GM21367 (cell line): ENCODE measurements around the gene MAGI1.
"Not testable (repeated sequence)": the region's sequence is repeated elsewhere in the genome, so short reads cannot be mapped to it uniquely, and the experiment has no call there.

Source experiments
- ATAC-seq: cut with Tn5 transposase; IDR thresholded peaks from one replicate; pipeline ENCODE4 v1.9.1; 2021; ENCODE audit not compliant: unreplicated experiment

The MAGI1 gene

DNA sequence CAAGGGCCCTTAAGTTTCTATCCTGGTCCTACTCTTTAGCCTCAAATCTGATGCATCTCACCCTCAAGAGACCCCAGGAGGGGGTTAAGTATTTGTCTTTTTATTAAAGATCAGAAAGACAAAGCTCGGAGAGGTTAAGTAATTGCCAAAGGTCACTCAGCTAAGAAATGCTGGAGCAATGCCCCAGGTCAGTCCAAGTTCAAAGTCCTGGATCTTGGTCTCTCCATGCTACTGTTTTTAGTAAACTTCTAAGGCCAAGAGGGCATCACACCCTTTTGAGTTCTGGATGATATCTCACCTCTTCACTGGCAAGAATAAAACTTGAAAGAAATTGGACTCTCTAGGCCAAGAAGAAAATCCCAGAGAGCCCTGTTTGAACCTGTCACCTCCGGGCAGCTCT is 488.6 kb downstream of the MAGI1 start:
- no peak for ATAC-seq

DNA sequence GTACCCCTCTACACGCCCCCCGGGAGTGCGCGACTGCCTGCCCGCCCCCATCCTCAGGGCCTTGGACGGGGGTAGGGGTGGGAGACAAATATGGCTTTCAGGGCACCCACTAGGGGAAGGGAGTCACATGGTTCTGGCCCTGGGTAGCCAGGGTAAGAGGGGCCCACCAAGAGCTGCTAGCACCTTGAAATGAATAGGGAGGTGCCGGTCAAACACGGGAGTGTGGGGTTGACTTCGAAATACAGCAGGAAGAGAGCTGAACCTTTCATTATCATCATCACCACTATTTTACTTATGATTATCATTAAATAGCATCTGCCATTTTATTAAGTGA is 489.1 kb downstream of the MAGI1 start:
- no peak for ATAC-seq

DNA sequence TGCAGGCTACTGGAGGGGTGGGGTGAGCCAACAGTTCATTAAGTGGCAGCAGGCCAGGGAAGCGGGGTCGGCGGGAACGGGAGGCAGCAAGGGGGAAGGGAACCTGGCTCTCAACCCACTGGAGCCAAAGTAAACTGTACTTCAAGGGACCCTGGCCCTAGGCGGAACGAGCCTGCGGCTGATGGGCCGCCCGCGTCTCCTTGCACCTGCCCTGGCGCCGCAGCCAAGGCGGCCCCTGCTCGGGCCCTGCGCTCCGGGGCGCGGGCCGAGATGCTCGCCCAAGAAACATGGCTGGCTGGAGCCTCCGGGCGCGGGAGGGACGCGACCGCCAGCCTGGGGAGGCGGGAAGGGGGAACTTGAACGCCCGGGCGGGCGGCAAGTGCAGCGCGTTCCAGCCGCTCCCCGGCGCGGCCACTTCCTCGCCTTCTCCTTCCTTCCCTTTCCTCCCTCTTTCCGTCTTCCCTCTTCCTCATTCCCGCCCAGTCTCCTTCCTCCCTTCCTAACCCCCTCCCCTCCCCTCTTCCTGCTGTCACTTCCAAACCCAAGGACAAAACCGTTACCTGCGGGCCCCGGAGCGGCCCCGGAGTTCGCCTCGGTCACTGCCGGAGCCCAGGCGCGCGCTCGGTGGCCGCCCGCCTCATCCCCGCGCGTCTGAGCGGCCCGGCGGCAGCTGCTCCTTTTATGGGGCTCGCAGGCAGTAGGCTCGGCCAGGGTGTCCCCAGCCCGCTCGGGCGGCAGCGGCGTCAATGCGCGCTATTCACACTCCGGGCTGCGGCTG is 489.7 kb downstream of the MAGI1 start:
- ATAC-seq, result no peak

DNA sequence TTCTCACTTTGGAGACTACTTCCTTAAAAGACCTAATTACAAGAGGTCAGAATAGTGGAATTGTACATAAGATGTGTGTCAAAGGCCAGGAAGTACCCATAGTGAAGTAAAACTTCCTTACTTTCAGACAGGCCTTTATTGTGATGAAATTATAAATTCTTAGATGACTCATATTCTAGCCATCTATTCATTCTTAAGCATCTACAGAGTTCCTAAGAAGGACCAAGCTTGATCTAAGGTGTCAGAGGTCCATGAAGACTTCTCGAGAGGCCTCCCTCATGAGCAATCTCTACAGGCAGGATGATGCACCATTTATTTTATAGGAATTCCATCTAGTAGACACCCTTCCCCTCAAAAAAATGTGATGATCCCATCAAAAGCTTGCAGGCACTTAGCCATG is 493.3 kb downstream of the MAGI1 start:
- ATAC-seq, result no peak

DNA sequence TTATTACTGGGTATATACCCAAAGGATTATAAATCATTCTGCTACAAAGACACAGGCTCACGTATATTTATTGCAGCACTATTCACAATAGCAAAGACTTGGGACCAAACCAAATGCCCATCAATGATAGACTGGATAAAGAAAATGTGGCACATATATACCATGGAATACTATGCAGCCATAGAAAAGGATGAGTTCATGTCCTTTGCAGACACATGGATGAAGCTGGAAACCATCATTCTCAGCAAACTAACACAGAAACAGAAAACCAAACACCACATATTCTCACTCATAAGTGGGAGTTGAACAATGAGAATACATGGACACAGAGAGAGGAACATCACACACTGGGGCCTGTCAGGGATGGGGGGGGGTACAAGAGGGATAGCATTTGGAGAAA is 495.3 kb downstream of the MAGI1 start:
- ATAC-seq, result not testable (repeated sequence)

DNA sequence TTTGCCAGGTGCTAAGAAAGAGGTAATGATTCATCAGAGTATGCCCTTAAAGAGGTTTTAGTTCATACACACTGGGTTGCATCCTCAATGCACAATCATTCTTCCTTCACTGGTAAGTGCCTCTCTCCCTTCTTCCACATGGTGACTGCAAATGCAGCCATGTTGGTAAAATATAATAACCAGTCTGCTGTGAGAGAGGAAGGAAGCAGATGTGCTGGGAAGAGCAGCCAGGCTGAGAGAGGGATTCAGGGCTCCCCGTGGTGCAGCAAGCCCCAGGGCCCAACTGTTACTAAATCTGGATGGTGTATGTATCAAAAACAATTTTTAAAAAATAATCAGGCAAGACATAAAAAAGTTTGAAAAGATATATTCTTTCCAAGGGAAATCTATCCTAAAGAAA is 498.1 kb downstream of the MAGI1 start:
- no peak for ATAC-seq

DNA sequence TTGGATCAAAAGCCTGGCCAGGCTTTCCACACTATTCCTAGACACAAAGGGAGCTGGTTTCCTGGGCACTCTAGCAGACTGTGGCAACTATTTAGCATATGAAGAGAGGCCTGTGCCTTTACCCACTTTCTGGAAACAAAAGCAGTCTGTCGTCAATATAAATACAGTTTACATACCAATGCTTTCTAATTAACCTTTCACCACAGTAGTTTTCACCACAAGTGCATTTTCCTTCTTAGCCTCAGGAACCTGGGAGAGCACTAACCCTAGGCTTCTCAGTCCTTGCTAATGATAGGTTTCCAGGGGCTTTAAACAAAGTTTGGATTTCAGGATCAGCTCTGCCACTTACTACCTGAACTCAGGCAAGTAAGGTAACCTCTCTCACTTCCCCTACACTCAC is 499.1 kb downstream of the MAGI1 start:
- ATAC-seq, result no peak

DNA sequence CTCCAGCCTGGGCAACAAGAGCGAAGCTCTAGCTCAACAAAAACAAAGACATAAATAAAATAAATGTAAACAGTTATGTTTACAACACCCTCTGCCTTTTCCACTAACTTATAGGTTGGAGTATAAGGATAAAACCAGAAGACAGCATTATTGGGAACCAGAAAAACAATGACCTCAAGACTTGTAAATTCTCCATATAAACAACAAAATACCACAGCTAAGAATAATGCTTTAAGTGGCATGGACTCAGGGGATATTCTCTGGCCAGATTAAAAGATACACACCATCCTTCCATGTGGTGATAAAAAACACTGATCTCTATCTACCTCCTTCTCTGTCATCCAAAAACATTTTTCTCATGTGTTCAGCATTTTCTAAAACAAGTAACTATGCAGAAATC is 500.6 kb downstream of the MAGI1 start:
- no peak for ATAC-seq

DNA sequence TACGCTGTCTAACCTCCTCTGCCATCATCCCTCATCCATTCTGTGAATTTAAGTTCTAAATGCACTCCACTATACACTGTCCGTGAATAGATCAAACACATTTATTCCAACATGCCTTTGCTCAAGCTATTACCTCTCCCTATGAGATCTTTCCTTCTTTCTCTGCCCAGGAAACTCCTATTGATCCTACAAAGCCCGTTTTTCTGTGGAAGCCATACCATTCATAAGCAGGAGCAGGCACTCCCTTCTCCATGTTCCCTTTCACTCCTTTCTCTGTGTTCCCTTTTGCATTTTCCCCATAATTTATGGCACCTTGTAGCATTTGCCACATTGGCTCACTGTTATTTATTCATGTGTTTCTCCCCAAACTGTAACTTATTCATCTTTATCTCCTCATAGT is 501.6 kb downstream of the MAGI1 start:
- ATAC-seq, result no peak

DNA sequence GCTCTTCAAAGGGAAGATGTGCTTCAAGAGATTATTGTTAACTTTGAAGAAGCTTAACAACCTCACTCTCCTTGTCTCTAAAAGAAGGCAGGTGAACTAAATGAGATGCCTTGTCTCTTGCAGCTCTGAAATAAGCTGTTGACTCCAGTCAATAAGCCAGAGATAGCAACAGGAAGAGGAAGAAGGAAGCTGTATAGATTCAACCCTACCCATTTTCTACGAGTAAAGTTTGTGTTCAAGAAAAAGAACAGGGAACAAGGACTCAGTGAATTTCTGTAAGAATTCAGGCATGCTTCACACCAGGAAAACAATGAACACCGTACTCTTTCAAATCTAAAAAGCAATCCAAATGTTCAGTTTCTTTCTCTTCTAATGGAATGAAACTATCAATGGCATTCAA is 503.5 kb downstream of the MAGI1 start:
- no peak for ATAC-seq

DNA sequence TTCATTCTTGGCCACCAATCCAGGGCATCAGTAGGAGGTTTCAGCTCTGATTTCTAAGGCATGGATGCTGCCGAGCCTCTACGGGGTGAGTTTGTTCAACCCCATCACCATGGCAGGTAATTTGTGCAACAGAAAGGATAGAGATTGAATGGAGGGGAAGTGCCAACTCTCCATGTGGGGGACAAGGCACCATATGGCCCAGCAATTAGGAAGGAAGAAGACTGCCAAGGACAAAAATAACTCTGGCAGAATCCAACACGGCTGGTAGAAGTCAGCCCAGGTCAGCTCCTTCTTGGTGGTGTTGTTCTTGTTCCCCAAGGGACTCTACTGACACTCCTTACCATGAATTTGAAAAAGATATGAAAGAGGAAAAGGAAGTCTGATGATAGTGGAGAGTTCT is 503.9 kb downstream of the MAGI1 start:
- no peak for ATAC-seq

DNA sequence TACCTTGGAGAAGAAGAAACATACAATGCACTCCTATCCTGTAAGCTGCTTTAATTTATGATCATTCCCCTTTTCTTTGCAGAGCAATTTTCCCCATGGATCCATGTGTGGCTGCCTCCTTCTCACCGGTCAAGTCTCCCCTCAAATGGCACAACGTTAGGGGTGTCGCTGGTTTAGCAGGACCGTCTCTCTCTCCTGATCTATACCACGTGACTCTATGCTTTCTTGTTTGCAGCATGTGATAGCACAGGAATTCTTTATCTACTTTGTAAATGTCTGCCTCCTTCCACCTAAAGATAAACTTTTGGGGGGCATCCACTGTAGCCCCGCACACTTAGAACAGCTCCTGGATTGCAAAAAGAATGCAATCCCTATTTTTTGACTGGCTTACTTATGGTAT is 506.0 kb downstream of the MAGI1 start:
- ATAC-seq, result no peak

DNA sequence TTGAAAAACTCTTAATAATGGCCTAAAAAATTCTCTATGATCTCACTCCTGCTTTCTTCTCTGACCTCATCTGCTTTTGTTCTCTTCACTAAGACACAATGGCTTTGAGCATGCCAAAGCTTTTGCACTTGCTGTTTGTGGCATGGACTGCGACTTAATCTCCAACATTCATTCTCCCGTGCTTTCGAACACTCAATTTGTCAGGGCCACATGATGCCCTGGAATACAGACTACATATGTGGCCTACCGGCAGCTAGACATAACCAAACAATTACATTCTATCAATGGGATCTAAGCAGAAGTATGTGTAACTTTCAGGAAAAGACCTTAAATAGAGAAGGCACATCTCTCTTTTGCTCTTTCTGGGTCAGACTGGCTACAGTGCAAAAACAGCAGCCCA is 506.5 kb downstream of the MAGI1 start:
- ATAC-seq, result no peak

DNA sequence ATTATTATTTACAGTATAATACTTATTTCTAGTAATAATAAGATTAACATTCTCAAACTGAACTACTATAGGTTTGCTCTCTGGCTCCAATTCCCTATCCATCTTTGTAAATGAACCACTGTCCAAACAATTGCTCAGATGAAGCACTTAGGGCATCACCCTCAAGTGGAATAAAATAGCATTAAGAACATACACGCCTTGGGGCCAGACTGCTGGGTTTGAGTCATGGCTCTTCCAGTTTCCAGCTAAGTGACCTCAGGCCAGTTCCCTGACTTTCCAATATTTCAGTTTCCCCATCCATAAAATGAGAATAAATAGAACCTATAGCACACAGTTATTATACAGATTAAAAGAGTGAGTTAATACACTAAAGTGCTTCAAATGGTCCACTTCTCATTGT is 507.2 kb downstream of the MAGI1 start:
- no peak for ATAC-seq

DNA sequence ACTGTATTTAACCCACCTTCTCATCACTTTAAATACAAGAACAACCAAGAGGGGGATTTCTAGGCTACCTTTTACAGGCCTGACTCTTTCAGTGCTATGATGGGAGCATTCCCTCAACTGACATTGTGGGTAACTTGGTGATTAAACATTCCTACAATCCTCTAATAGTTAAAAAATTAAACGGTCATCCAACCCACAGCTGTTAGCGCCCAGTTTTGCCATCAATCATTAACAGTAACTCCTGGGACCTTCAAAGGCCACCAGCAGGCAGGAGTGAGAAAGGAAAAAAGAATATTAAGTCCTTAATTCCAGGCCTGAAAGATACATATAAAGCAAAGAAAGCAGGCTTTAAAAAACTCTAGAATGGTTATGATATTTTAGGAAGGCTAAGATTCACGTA is 512.1 kb downstream of the MAGI1 start:
- no peak for ATAC-seq

DNA sequence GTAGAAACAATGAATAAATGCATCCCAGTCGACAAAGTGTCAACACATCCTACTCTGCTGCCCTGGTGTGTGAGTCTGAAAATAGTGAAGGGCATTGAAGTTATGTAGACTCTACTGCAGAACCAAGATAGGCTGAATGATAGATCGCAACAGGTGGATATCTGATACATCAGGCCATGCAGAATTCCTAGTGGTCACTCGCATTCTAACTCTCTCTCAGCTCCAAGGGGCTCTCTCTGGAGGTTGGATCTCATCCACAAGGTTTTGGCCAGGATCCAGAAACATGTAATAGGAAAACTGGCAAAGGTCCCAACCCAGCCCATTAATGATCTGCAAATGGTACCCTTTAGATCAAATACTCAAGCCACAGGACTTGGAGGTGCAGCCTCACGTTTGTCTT is 514.1 kb downstream of the MAGI1 start:
- ATAC-seq, result no peak

DNA sequence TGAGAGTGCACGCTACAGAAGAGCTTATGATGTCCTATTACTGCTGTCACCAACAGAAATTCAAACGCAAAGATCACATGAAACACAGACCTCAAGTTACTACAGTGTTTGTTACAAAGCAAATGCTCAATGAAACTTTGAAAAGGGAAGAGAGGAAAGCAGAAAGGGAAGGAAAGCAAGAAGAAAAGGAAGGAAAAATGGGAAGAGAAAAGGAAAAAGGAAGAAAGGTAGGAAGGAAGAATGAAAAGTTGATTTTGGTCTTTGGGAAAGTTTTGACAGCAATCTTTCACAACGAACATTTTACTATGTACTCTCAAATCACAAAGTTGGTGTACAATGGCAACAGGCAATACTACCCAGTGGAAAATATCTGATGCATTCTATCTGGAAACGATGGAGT is 514.8 kb downstream of the MAGI1 start:
- ATAC-seq, result no peak

DNA sequence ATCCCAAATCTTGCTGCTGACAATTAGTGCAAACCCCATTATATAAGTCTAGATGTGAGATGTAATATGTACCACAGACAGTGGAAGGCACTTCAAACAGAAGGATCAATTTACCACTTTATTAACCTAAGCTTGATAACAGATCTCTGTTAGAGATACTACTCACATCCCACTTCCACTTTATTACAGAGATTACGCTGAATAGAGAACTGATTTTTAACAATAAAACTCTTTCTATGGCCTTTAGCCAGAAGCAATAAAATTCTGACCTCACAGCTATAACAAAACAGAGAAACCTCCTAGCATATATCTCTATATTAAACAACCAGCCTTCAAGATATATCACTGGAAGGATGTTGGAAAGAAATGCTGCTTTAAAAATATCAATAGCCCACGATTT is 517.7 kb downstream of the MAGI1 start:
- ATAC-seq, result no peak

DNA sequence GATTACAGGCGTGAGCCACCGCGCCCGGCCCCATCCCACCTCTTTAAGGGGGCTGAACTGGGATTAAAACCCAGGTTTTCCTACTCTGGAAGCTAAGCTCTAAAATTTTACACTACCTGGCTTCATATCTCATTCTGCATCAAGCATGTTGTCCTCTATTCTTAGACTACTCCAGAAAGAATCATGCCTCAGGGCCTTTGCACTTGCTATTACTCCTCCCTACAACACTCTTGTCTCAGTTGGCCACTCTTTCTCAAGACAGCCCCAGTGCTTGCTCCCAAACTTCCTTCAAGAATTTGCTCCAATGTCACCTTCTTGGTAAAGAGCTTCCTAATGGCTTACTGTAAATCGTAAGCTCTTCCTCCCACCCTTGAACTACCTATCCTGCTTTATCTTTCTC is 521.7 kb downstream of the MAGI1 start:
- ATAC-seq, result no peak

DNA sequence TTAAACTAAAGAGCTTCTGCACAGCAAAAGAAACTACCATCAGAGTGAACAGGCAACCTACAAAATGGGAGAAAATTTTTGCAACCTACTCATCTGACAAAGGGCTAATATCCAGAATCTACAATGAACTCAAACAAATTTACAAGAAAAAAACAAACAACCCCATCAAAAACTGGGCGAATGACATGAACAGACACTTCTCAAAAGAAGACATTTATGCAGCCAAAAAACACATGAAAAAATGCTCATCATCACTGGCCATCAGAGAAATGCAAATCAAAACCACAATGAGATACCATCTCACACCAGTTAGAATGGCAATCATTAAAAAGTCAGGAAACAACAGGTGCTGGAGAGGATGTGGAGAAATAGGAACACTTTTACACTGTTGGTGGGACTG is 524.4 kb downstream of the MAGI1 start:
- ATAC-seq, result not testable (repeated sequence)

DNA sequence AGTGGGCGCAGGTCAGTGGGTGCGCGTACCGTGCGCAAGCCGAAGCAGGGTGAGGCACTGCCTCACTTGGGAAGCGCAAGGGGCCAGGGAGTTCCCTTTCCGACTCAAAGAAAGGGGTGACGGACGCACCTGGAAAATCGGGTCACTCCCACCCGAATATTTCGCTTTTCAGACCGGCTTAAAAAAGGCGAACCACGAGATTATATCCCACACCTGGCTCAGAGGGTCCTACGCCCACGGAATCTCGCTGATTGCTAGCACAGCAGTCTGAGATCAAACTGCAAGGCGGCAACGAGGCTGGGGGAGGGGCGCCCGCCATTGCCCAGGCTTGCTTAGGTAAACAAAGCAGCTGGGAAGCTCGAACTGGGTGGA is 529.3 kb downstream of the MAGI1 start:
- ATAC-seq, result not testable (repeated sequence)

DNA sequence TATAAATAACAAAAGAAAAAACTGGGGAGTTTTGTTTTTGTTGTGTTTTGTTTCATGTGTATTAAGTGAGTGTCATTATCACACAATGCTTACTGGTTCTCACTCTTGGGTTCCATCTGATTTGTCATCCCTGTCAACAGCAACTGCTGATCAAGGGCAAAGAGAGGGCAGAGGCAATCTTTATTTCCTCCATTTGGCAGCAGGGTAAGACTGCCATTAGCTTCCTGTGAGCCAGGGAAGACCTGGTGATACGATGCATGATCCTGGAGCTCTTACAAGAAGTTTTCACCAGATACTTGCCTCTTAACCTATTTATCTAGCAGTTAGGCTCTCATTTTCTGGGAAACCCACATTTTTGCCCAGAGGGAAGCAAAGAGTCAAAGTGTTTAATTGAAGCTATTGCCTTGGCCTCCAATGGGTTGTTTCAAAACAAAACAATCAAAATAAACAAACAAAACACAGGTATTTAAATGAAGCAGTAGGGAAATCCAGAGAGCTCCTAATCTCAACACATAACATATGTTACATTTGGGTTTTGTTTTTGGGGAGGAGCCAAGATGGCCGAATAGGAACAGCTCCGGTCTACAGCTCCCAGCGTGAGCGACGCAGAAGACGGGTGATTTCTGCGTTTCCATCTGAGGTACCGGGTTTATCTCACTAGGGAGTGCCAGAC is 529.8 kb downstream of the MAGI1 start:
- no peak for ATAC-seq

DNA sequence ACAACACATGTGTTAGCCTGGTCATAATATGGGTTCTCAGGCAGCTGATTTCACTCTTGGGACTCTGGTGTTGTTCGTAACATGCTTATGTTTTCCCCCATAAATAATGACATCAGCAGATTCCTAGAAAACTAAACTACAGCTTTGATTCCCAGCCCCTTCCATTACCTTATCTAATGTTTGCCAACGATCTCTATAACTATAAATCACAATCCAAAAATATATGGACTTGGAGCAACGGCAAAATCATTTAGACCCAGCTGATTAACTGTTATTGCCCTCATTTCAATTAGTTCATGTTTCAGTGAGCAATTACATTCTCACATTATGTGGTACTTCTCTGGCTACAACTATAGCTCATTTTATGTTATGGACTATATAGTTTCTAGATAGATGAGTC is 531.3 kb downstream of the MAGI1 start:
- ATAC-seq, result no peak
